ENCODE results near the gene STARD9.
"Not testable (repeated sequence)": the region's sequence is repeated elsewhere in the genome, so short reads cannot be mapped to it uniquely, and the experiment has no call there.

STARD9 gene

DNA sequence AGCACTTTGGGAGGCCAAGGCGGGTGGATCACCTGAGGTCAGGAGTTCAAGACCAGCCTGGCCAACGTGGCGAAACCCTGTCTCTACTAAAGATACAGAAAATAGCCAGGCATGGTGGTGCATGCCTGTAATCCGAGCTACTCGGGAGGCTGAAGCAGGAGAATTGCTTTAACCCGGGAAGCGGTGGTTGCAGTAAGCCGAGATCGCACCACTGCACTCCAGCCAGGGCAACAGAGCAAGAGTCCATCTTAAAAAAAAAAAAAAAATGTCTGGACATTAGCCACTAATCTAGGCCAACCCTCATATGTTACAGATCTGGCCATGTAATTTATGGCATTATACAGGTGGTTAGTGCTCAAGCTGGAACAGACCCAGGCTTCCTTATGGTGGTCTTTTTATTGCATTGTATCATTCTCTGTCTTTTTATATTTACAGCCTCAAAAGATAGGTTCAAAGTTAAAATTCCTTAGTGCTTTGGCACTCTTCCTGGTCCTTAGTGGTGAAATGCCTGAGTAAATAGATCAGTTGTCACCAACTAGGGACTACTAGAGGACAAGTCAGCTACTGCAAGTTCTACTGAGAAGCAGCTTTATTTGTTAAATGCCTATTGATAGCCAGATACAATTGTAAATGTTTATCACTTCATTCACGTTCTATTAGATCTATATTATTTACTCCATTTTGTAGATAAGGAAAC, 16.0 kb downstream of the STARD9 start:
- no peak for DNase-seq

- DNase-seq = no peak
Observed at GRCh38 chr15:42592716-42593115, 17.3 kb downstream of the STARD9 start.

GRCh38 chr15:42593143-42593542, 17.7 kb downstream of the STARD9 start:
- no peak for DNase-seq

DNA sequence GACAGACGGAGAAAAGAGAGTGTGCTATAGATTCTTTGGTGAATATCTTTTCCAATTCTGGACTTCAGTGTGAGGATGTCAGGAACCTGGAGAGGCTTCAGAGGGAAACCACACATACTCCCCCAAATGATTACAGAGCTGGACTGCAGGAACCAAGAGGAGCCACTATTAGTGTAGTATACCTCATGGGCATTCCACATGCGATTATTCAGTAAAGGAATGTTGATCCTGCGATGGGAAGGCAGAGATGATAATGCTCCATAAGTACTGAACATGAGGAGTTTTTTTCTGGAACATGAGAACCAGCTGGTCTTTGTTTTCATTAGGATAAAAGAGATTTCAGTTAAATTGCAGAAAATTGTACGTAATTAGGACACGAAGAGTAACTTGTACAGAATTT, 18.7 kb downstream of the STARD9 start:
- DNase-seq = no peak

DNA sequence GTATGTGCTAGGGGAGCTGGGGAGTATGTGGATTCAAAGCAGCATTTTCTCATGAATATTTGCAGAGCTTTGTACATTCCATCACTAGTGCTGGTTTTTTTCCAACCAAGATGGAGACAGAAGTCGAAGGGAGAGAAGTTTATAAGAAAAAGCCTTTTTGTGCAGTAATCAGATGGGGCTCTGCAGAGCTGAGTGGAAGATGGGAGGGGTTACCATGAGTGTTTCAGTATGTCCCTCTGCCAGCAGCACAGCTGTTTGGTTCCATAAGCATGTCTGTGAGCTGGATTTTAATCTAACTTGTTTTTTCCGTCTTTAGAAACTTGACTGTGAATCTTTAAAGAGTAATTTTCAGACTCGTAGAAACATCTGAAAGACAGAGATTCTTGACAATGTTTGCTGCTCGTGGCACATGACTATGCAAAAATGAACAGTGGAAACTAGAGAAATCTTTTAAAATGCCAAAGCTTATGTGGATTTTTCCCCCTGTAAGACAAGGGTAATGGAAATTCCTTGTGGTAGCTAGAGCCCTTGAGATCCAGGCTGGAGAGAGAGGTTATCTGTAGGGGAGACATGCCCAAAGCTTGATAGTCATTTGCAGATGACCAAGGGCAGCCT, 20.3 kb downstream of the STARD9 start:
- DNase-seq = no peak

GRCh38 chr15:42601316-42601715, 25.9 kb downstream of the STARD9 start:
- DNase-seq = not testable (repeated sequence)

DNA sequence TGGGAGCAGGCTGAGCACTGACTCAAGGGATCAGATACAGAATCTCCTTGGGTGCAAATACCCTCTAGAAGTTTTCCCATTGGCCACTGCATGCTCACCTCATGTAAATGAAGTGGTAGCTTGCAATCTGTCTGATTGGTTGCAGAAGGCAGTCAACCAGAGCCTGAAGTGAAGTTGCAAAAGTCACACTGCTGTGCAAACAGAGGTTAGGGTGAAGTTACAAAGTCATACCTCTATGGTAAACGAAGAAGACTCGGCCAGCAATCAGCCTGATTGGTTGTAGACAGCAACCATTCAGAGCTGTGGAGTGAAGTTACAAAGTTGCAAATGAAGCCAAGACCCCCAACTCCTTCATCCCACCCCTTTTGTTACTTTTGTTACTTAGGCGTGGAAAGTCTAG, 27.1 kb downstream of the STARD9 start:
- DNase-seq = no peak

DNA sequence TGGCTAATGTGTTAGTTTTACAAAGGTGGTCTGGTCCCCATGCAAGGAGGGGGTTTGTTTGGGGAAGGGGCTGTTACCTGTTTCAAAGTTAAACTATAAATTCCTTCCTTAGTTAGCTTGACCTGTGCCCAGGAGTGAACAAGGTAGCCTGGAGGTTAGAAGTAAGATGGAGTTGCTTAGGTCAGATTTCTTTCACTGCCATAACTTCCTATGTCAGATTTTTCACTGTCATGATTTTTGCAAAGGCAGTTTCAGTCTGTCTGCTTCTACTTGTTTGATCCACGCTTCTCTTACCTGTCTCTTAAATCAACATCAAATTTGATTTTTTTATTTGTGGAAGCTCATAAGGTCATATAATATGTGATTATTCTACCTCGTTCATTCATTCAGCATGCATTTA, 28.6 kb downstream of the STARD9 start:
- no peak for DNase-seq

DNA sequence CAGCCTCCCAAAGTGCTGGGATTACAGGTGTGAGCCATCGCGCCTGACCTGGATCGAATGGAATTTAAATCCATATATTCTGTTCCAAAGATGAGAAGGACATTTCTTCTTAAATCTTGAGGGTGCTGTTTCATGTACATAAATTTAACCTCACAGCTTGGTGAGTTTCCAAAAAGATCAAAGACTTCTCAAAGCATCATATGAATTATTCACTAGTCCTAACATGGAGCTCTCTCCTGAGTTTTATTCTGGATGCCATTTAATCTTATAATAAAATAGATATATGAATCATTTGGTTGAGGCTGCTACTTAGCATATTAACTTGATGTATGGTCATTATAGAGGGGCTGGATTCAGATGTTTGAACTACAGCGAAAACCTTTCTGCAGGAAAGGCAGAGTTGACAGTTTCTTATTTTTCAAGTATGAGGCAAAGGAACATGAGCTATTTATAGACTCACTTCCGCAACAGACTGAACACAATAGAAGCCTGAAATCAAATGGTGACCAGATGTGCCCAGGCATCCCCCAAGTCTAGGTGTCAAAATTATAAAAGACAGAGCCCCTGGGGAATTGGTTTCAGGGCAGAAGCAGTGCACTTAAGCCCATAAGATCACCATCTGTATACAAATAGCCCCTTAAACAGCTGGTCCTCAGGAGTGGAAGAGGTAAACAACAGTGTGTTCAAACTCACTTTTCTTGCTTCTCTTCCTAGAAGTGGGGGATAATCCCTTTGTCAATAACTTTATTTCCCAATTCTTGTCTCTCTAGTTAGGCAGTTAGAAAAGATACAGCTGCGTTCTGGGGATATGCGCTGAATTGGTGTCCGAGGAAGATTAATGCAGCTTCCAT, 29.7 kb downstream of the STARD9 start:
- DNase-seq = no peak

DNA sequence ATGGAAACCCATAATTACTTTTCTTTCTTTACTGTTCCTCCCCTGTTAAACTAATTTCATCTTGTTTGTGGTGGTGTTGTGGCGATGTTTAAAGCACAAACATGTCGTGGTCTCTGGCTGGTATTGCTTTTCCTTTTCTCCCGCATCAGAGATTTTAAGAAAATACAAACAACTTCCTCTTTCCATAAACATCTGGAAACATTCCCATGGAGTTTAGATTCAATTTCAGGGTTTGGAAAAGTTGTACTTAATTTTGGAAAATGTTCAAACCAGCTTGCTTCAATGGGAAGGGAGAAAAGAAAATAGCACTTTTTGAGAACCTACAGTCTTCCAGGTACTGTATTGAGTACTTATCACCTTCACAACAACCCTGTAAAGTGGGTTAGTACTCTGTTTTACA, 30.4 kb downstream of the STARD9 start:
- DNase-seq = no peak

GRCh38 chr15:42608110-42608531, 32.7 kb downstream of the STARD9 start:
- DNase-seq = no peak

DNA sequence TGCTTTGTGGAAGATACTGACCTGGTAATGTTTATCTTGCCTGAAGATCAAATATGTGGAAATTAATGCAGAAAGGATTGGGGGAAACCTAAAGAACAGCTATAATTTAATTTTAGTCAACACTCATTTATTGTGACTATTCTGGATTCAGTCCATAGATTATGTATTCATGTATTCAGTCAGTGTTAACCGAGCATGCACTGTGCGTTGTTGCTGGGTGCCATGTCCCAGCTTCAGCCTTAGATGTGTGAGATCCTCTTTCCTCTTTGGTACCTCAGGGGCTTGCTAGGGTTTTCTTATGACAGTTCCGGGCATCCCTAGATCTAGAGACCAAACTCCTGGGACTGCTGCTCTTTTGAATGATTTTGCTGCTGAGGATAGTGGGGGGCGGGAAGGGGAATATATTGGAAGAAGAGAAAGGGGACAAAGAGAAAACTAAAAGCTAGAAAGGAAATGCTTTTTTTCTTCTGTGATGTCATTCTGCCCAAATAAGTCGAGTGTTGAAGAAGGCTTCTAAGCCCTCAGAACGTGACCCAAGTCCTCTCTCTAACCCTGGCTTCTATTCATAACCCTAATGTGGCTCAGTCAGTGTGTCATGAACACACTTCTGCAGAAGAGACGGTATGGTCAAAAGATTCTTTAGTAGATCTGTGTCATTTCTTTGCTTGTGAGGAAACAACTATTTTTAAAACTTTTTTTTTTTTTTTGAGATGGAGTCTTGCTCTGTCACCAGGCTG, 33.5 kb downstream of the STARD9 start:
- DNase-seq = no peak

- no peak for DNase-seq
Observed at GRCh38 chr15:42611532-42611931, 36.1 kb downstream of the STARD9 start.

GRCh38 chr15:42612367-42612912, 37.0 kb downstream of the STARD9 start:
- no peak for DNase-seq

- no peak for DNase-seq
Observed at GRCh38 chr15:42616107-42616506, 40.7 kb downstream of the STARD9 start.

DNA sequence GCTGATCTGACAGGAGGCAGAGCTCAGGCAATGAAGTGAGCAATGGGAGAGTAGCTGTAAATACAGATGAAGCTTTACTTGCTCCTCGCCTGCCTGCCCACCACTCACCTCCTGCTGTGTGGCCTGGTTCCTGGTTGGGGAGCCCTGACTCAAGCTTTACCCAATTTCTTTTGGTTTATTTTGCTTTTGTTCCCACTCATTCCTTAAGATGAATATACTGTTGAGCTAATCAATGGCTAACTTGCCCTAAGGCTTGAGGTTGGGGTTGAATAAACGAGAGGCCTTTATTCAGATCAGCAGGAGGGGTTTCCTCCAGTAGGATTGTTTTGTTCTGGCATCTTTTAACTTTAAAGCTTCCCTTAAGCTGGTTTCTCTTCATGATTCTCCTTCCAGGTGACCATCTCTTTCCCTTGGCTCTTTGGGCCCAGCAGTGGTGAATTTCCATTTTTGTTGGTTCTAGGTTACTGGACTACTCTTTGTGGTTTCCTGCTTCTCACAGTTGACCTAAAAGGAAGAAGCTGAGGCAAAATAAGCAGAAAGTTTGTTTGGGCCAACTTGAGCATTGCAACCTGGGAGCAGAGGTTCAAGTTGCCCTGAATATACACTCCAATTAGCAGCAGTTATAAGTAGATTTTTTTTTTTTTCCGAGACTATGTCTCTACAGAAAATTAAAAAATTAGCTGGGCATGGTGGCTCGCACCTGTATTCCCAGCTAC, 44.4 kb downstream of the STARD9 start:
- DNase-seq = no peak

GRCh38 chr15:42621386-42621785, 46.0 kb downstream of the STARD9 start:
- no peak for DNase-seq

DNA sequence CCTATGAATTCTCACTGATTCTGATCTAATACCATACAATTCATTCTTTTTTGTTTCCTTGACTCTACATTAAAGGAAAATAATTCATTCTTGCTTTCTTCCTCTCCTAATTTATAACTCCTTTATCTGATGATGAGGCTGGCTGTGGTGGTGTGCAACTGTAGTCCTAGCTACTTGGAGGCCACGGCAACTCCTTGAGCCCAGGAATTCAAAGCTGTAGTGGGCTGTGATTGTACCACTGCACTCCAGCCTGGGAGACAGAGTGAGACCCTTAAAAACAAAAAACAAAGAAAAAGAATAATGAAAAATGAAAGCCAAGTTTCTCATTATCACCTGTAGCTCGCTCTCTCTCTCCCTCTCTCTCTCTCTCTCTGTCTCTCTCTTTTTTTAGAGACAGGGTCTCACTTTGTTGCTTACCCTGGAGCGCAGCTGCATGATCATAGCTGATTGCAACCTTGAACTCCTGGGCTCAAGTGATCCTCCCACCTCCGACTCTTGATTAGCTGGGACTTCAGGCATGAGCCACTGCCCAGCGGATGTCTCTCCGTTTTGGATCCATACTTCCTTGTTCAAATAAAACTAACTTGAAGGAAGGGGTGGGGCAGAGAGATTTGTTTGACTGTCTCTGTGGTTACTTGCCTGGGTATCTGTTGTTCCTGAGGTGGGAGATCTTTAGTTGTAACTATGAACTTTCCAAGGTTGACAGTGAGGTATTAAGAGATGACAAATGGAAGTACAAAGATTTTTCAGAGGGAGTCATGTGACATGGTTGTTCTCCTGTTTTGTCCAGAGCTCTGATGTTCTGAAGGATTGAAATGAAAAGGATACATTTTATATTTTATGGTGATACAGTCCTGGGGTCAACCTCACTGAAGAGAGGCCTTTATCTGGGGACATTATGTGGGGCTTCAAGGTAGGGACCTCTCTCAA, 46.9 kb downstream of the STARD9 start:
- no peak for DNase-seq

- no peak for DNase-seq
Observed at GRCh38 chr15:42623951-42624350, 48.5 kb downstream of the STARD9 start.

DNA sequence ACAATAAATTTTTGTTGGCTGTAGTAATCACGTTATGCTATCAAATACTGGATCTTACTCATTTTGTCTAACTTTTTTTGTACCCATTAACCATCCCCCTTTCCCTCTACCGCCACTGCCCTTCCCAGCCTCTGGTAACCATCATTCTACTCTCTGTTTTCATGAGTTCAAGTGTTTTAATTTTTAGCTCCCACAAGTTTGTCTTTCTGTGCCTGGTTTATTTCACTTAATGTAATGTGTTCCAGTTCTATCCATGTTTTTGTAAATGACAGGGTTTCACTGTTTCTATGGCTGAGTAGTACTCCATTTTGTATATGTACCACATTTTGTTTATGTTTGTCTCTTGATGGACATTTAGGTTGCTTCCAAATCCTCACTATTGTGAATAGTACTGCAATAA, 52.1 kb downstream of the STARD9 start:
- DNase-seq = no peak

DNA sequence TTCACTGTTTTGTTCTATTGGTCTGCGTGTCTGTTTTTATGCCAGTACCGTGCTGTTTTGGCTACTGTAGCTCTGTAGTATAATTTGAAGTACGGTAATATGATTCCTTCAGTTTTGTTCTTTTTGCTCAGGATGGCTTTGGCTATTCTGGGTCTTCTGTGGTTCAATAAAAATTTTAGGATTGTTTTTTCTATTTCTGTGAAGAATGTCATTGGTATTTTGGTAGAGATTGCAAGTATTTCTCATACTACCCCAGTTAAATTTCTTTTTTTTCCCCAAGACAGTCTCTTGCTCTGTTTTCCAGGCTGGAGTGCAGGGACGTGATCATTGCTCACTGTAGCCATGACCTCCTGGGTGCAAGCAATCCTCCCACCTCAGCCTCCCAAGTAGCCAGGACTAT, 53.4 kb downstream of the STARD9 start:
- no peak for DNase-seq
